Stomach (tissue), 9 donors: ENCODE data around the gene SLC22A4. TPM values are rescaled to one million over a fixed set of nuclear protein-coding genes. Genes with fewer than 3 reads are reported as not detected.

Experiments
- DNase-seq, 2 donors: peaks; one replicate each; pipeline versions ENCODE4 v3.0.0 to v3.0.0-alpha.2; 2013 to 2019
- H3K27ac ChIP-seq, 5 donors: fragments of 200-600 bp in 4 of 5; sonication (generic) in 4 of 5; one replicate each; pipeline ENCODE4 v1.5.1; 2013 to 2019; ENCODE audit warnings: mild to moderate bottlenecking in 1 of 5, moderate library complexity in 1 of 5
- H3K27me3 ChIP-seq, 3 donors: fragments of 200-600 bp; sonication (generic); one replicate each; pipeline ENCODE4 v1.5.1; 2017 to 2019; ENCODE audit warnings: mixed run types in 1 of 3
- H3K36me3 ChIP-seq, 4 donors: fragments of 200-600 bp; sonication (generic); 1 replicate in 3 of 4; 2 replicates in 1 of 4; pipeline ENCODE4 v1.5.1; 2016 to 2019
- H3K4me1 ChIP-seq, 4 donors: fragments of 200-600 bp; sonication (generic); one replicate each; pipeline ENCODE4 v1.5.1; 2016 to 2019
- H3K4me3 ChIP-seq, 4 donors: fragments of 200-600 bp; sonication (generic) in 3 of 4; one replicate each; pipeline ENCODE4 v1.5.1; 2016 to 2019; ENCODE audit warnings: mild to moderate bottlenecking in 1 of 4
- H3K9me3 ChIP-seq, 4 donors: fragments of 200-600 bp; sonication (generic); one replicate each; pipeline ENCODE4 v1.5.1; 2016 to 2019
- EP300 ChIP-seq: sonication (generic); formaldehyde crosslinking; IDR thresholded peaks from one replicate; pipeline ENCODE4 v1.6.1; 2017; ENCODE audit warnings: antibody characterized with exemption
- POLR2A ChIP-seq, 4 donors: fragments of 450-650 bp; IDR thresholded peaks; one replicate each; pipeline ENCODE4 v1.6.1; 2016; ENCODE audit warnings: antibody characterized with exemption in 4 of 4, control low read depth in 2 of 4, mild to moderate bottlenecking in 1 of 4, moderate library complexity in 1 of 4
- POLR2AphosphoS5 ChIP-seq, 3 donors: sonication (generic); formaldehyde crosslinking; IDR thresholded peaks; one replicate each; pipeline ENCODE4 v1.6.1; 2016; ENCODE audit warnings: antibody characterized with exemption in 3 of 3
- WGBS, 5 donors: extraction: QIAGEN DNeasy Blood & Tissue Kit in 3 of 5; methylation state at CpG; one replicate each; pipeline versions ENCODE4 v1.1.5 to v1.1.7; 2013 to 2018; 5-methylcytosine and 5-hydroxymethylcytosine counted together
- intact Hi-C: fragments of 100-400 bp; cut with DNase I; formaldehyde crosslinking; loops from one replicate; pipeline ENCODE4 v1.15.1; 2023; ENCODE audit warnings: low total_unique reads
- polyA plus RNA-seq, 3 donors: library from polyadenylated mRNA; stranded (reverse); fragments of 200-250 nt; gene quantifications; one replicate each; pipeline ENCODE4 v1.2.3, GENCODE V29; 2013
- total RNA-seq, 5 donors: library from RNA; depleted of rRNA; stranded (reverse); fragments of >200 nt; gene quantifications; one replicate each; pipeline versions ENCODE4 v1.1.0 to v1.2.3, GENCODE V29; 2014 to 2016
- TF ChIP-seq, protein P1 (sequence below), 7 experiments: fragments of 450-650 bp in 4 of 7; fragments of 200-600 bp in 3 of 7; sonication (generic) in 3 of 7; IDR thresholded peaks; one replicate each; pipeline ENCODE4 v1.5.1; 2016 to 2019; ENCODE audit warnings: antibody characterized with exemption in 7 of 7, control low read depth in 2 of 7, mild to moderate bottlenecking in 1 of 7
- donor health status: healthy with polysubstance abuse.
- donor health status: Bipolar disorder and iron deficiency.
- donor health status: healthy.

Gene SLC22A4
- total and polyA plus RNA-seq, 8 donors = 0.31 to 24.5 (median 0.53) TPM; not detected in 2

DNA sequence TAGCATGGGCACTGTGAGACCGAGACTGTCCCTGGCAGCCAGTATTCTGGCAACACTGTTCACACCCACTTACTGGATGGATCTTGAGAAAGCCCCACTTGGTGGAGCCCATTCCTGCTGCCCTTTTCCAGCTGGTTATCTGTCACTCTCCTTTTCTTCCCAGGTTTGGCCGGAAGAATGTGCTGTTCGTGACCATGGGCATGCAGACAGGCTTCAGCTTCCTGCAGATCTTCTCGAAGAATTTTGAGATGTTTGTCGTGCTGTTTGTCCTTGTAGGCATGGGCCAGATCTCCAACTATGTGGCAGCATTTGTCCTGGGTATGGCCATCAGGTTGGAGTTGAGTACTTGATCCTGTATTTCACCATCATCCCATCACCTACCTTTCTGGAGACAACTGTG is 89.8 kb downstream of the SLC22A4 start:
- intact Hi-C loops = loop anchor here (10.0 kb wide), 1 partner anchor 121 kb away; no protein-coding TSS in a partner anchor
- WGBS, 5 donors = 75 to 86% (median 79%) methylated on average over 5 of the region's 5 CpGs
- Histone ChIP-seq H3K27me3 (no peaks in the 10 kb centered on the region), H3K9me3 (no peaks in the 10 kb centered on the region), H3K4me3 (no peak overlapping the region), H3K4me1 (peaks cover 42 to 53% (median 48%) of the 10 kb centered on the region in 4 donors), H3K27ac (peak overlapping the region in 4 of 5 donors; percentile 54 to 96 (median 91)), H3K36me3 (peaks cover 0 to 41% (median 28%) of the 10 kb centered on the region in 4 donors)
- TF ChIP-seq, protein P1, sequence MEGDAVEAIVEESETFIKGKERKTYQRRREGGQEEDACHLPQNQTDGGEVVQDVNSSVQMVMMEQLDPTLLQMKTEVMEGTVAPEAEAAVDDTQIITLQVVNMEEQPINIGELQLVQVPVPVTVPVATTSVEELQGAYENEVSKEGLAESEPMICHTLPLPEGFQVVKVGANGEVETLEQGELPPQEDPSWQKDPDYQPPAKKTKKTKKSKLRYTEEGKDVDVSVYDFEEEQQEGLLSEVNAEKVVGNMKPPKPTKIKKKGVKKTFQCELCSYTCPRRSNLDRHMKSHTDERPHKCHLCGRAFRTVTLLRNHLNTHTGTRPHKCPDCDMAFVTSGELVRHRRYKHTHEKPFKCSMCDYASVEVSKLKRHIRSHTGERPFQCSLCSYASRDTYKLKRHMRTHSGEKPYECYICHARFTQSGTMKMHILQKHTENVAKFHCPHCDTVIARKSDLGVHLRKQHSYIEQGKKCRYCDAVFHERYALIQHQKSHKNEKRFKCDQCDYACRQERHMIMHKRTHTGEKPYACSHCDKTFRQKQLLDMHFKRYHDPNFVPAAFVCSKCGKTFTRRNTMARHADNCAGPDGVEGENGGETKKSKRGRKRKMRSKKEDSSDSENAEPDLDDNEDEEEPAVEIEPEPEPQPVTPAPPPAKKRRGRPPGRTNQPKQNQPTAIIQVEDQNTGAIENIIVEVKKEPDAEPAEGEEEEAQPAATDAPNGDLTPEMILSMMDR (IDR thresholded peaks at IDR 0.05) = no peak
- TF ChIP-seq POLR2A (IDR thresholded peaks at IDR 0.05) (no peak), POLR2AphosphoS5 (IDR thresholded peaks at IDR 0.05) (no peak), EP300 (no peak)
- no peak for DNase-seq

DNA sequence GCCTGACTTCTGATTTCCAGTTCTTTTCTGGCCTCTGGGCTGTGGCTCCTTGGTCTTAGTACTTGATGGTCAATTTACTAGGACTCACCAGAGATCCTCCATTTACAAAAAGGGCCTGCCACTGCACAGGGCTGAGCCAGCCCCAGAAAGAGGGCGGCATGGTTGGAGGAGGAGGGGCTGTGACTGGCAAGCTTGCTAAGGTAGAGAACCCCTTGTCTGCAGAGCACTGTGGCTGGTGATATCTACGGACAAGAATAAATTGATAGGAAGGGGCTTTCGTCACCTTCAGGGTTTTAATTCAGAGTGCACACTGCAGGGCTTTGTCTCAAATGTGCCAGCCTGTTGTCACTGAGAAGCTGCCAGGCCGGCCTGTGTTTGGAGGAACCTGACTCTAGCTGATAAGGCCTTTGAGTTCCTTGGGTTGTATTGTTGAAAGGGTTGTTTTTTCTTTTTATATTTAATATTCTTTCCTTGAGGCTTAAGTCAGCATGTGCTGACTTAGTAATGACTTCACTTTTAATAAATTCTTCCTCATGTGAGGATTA is 90.4 kb downstream of the SLC22A4 start:
- no peak overlapping the region for H3K4me3 ChIP-seq
- peaks cover 48 to 59% (median 54%) of the 10 kb centered on the region in 4 donors for H3K4me1 ChIP-seq
- peaks cover 0 to 35% (median 22%) of the 10 kb centered on the region in 4 donors for H3K36me3 ChIP-seq
- TF ChIP-seq, protein P1 (IDR thresholded peaks at IDR 0.05) = no peak
- no peak for TF ChIP-seq POLR2AphosphoS5 (IDR thresholded peaks at IDR 0.05)
- no peak for TF ChIP-seq EP300
- TF ChIP-seq POLR2A (IDR thresholded peaks at IDR 0.05) = no peak
- no peaks in the 10 kb centered on the region for H3K27me3 ChIP-seq
- 37 to 72% (median 64%) methylated on average over 4 of the region's 4 CpGs for WGBS, 5 donors
- peak; percentile 41 to 63 for DNase-seq
- intact Hi-C loops = loop anchor here (10.0 kb wide), 1 partner anchor 120 kb away; no protein-coding TSS in a partner anchor
- no peaks in the 10 kb centered on the region for H3K9me3 ChIP-seq
- peak overlapping the region; percentile 54 to 96 (median 91) for H3K27ac ChIP-seq

GRCh38 chr5:132385326-132386105 is 91.3 kb downstream of the SLC22A4 start:
- peaks cover 57 to 68% (median 61%) of the 10 kb centered on the region in 4 donors for H3K4me1 ChIP-seq
- TF ChIP-seq, protein P1 (IDR thresholded peaks at IDR 0.05) = peak in 5 of 7 experiments; percentile 40 to 79 (median 63)
- TF ChIP-seq EP300 (no peak), POLR2AphosphoS5 (IDR thresholded peaks at IDR 0.05) (no peak)
- H3K27me3 ChIP-seq = no peaks in the 10 kb centered on the region
- peak overlapping the region; percentile 41 to 96 (median 91) for H3K27ac ChIP-seq
- intact Hi-C loops = loop anchor here (10.0 kb wide), 1 partner anchor 119 kb away; no protein-coding TSS in a partner anchor
- peaks cover 0 to 28% (median 12%) of the 10 kb centered on the region in 4 donors for H3K36me3 ChIP-seq
- no peak overlapping the region for H3K4me3 ChIP-seq
- 26 to 34% (median 29%) methylated on average over 9 of the region's 9 CpGs for WGBS, 5 donors
- no peaks in the 10 kb centered on the region for H3K9me3 ChIP-seq
- peak; percentile 52 to 85 for DNase-seq

DNA sequence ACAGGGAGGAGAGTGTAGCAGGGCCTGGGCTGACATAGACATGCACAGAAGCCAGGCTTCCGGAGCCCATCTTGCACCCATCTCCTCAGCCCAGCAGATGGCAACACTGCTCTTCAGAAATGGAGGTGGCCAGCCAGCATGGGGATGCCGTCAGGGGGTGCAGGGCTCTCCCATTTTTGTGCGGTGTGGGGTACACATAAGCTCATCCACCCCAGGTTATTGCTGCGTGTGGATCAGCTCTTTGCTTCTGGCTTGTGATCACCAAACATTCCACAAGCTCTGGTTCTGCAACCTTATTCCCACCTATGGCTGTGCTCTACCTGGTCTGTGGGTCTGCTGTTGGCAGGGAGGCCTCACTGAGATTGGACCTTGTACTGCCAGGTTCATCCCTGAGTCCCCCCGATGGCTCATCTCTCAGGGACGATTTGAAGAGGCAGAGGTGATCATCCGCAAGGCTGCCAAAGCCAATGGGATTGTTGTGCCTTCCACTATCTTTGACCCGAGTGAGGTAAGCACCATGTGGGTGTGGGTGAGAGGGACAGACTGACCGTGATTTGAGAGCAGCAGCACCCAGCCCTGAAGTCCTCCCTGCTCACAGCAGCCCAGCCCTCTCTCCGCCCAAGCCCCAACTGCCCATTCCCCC is 92.6 kb downstream of the SLC22A4 start:
- H3K9me3 ChIP-seq = no peaks in the 10 kb centered on the region
- peak overlapping the region; percentile 55 to 96 (median 91) for H3K27ac ChIP-seq
- DNase-seq = peak; percentile 78 to 92
- H3K27me3 ChIP-seq = no peaks in the 10 kb centered on the region
- peaks cover 0 to 27% (median 14%) of the 10 kb centered on the region in 4 donors for H3K36me3 ChIP-seq
- WGBS, 5 donors = 20 to 31% (median 23%) methylated on average over 9 to 10 of the region's 10 CpGs
- intact Hi-C loops = loop anchor here (10.0 kb wide), 1 partner anchor 118 kb away; no protein-coding TSS in a partner anchor
- TF ChIP-seq POLR2A (IDR thresholded peaks at IDR 0.05) (no peak), POLR2AphosphoS5 (IDR thresholded peaks at IDR 0.05) (peak in 2 of 3 donors; percentile 9 to 76)
- TF ChIP-seq, protein P1 (IDR thresholded peaks at IDR 0.05) = peak in 5 of 7 experiments; percentile 75 to 90 (median 78)
- peak overlapping the region in 1 of 4 donors; percentile 6 for H3K4me3 ChIP-seq
- peaks cover 60 to 79% (median 68%) of the 10 kb centered on the region in 4 donors for H3K4me1 ChIP-seq
